IMR-90 (cell line): ENCODE results near the gene FLT1. TPM values are rescaled to one million over a fixed set of nuclear protein-coding genes. Genes with fewer than 3 reads are reported as not detected.

ENCODE experiments used
- ATAC-seq: fragments of 200-7000 bp; cut with Tn5 transposase; 2 replicates; pipeline ENCODE4 v1.9.1; 2020; ENCODE audit warnings: low read depth, mild to moderate bottlenecking, moderate library complexity
- BruUV-seq: library from RNA; stranded (reverse); fragments of 400-500 nt; replicated peaks from 2 replicates; lab custom pipeline; 2021; lab: Mats Ljungman, UMichigan
- CTCF ChIA-PET: fragments of 300-600 bp; formaldehyde crosslinking; extraction: SDS; loops from one replicate; lab custom pipeline; 2021; ENCODE audit warnings: antibody characterized with exemption; lab: Yijun Ruan, JAX
- POLR2A ChIA-PET: fragments of 300-600 bp; sonication (Branson Sonifier 250); formaldehyde crosslinking; loops from one replicate; lab custom pipeline; 2022; ENCODE audit warnings: antibody characterized with exemption; ENCODE audit not compliant: unreplicated experiment; lab: Charles Lee
- DNase-seq: peaks from one replicate; pipeline ENCODE4 v3.0.0; 2013
- H2AFZ ChIP-seq: replicated peaks from 2 replicates; pipeline ENCODE3; 2013; ENCODE audit warnings: low read length, mild to moderate bottlenecking; ENCODE audit not compliant: poor library complexity
- H2AK5ac ChIP-seq: 2 replicates; pipeline ENCODE4 v1.6.1; 2013; ENCODE audit warnings: low read depth, low read length, inconsistent platforms
- H2AK9ac ChIP-seq: replicated peaks from 2 replicates; pipeline ENCODE3; 2013; ENCODE audit warnings: mild to moderate bottlenecking, low read depth, low read length, moderate library complexity; ENCODE audit not compliant: poor library complexity
- H2BK120ac ChIP-seq: 2 replicates; pipeline ENCODE4 v1.6.1; 2013; ENCODE audit warnings: low read depth, low read length, inconsistent platforms
- H2BK15ac ChIP-seq: 3 replicates; pipeline ENCODE4 v1.6.1; 2013; ENCODE audit warnings: low read depth, low read length, inconsistent platforms
- H2BK20ac ChIP-seq: 2 replicates; pipeline ENCODE4 v1.6.1; 2013; ENCODE audit warnings: low read depth, mild to moderate bottlenecking, inconsistent platforms, low read length, moderate library complexity
- H2BK5ac ChIP-seq: 2 replicates; pipeline ENCODE4 v1.6.1; 2013; ENCODE audit warnings: mild to moderate bottlenecking, low read depth, low read length, inconsistent platforms; ENCODE audit not compliant: poor library complexity, severe bottlenecking
- H3K14ac ChIP-seq: replicated peaks from 2 replicates; pipeline ENCODE4 v1.6.1; 2013; ENCODE audit warnings: low read depth, low read length, inconsistent platforms
- H3K18ac ChIP-seq: 2 replicates; pipeline ENCODE4 v1.6.1; 2013; ENCODE audit warnings: low read depth, low read length, control low read depth
- H3K23ac ChIP-seq: 2 replicates; pipeline ENCODE4 v1.6.1; 2013; ENCODE audit warnings: low read depth, low read length, inconsistent platforms
- H3K27ac ChIP-seq: 2 replicates; pipeline ENCODE4 v1.5.1; 2013; ENCODE audit warnings: mild to moderate bottlenecking, control low read depth, low read length; ENCODE audit not compliant: insufficient read depth
- H3K27me3 ChIP-seq: 2 replicates; pipeline ENCODE4 v1.6.1; 2013; ENCODE audit warnings: low read length; ENCODE audit not compliant: control insufficient read depth, insufficient read depth
- H3K36me3 ChIP-seq: 2 replicates; pipeline ENCODE4 v1.6.1; 2013; ENCODE audit warnings: low read length, mixed read lengths; ENCODE audit not compliant: control insufficient read depth, insufficient read depth
- H3K4ac ChIP-seq: 2 replicates; pipeline ENCODE4 v1.6.1; 2013; ENCODE audit warnings: low read depth, low read length, inconsistent platforms
- H3K4me1 ChIP-seq: 2 replicates; pipeline ENCODE4 v1.6.1; 2013; ENCODE audit warnings: low read length, mixed read lengths; ENCODE audit not compliant: control insufficient read depth, insufficient read depth
- H3K4me2 ChIP-seq: 2 replicates; pipeline ENCODE4 v1.6.1; 2013; ENCODE audit warnings: low read depth, mild to moderate bottlenecking, control low read depth, low read length, moderate library complexity
- H3K4me3 ChIP-seq: 2 replicates; pipeline ENCODE4 v1.5.1; 2013; ENCODE audit warnings: low read depth, mild to moderate bottlenecking, control low read depth, low read length, moderate library complexity; ENCODE audit not compliant: insufficient read depth
- H3K56ac ChIP-seq: 2 replicates; pipeline ENCODE4 v1.6.1; 2013; ENCODE audit warnings: low read length, inconsistent platforms; ENCODE audit not compliant: insufficient read depth; ENCODE audit errors: extremely low read depth
- H3K79me1 ChIP-seq, 2 experiments: 2 replicates each; pipeline ENCODE4 v1.6.1; 2013; ENCODE audit warnings: low read length in 2 of 2, inconsistent platforms in 1 of 2, low read depth in 1 of 2
- H3K9ac ChIP-seq: 2 replicates; pipeline ENCODE4 v1.6.1; 2013; ENCODE audit warnings: low read depth, low read length, control low read depth
- H3K9me1 ChIP-seq: 2 replicates; pipeline ENCODE4 v1.6.1; 2013; ENCODE audit warnings: low read length, inconsistent platforms; ENCODE audit not compliant: insufficient read depth
- H3K9me3 ChIP-seq: 2 replicates; pipeline ENCODE4 v1.6.1; 2013; ENCODE audit warnings: low read length; ENCODE audit not compliant: control insufficient read depth, insufficient read depth
- H4K20me1 ChIP-seq: 2 replicates; pipeline ENCODE4 v1.6.1; 2013; ENCODE audit warnings: low read length, inconsistent platforms; ENCODE audit not compliant: insufficient read depth
- H4K5ac ChIP-seq: 2 replicates; pipeline ENCODE4 v1.6.1; 2013; ENCODE audit warnings: mild to moderate bottlenecking, low read depth, low read length, control low read depth
- H4K8ac ChIP-seq, 2 experiments: 2 replicates each; pipeline ENCODE4 v1.6.1; 2013; ENCODE audit warnings: low read depth in 2 of 2, low read length in 2 of 2, control low read depth in 1 of 2, inconsistent platforms in 1 of 2
- H4K91ac ChIP-seq: 2 replicates; pipeline ENCODE4 v1.6.1; 2013; ENCODE audit warnings: low read depth, low read length, inconsistent platforms; ENCODE audit not compliant: insufficient read depth
- RAD21 ChIP-seq: IDR thresholded peaks from 2 replicates; pipeline ENCODE4 v1.6.1; 2012; ENCODE audit warnings: low read length, improper control_type of control experiment
- RCOR1 ChIP-seq: IDR thresholded peaks from 2 replicates; pipeline ENCODE4 v1.6.1; 2012; ENCODE audit warnings: mild to moderate bottlenecking, low read length, improper control_type of control experiment; ENCODE audit not compliant: insufficient replicate concordance
- SMC3 ChIP-seq: fragments of 150-350 bp; IDR thresholded peaks from 2 replicates; pipeline ENCODE4 v1.6.1; 2016; ENCODE audit warnings: low read depth, mild to moderate bottlenecking, antibody characterized with exemption, low read length, moderate library complexity
- WGBS, 2 experiments: methylation state at CpG; one replicate each; pipeline versions ENCODE4 v1.1.5 to v1.1.7; 2013; ENCODE audit warnings: missing lambda C conversion rate in 2 of 2; ENCODE audit not compliant: insufficient read length in 1 of 2; ENCODE audit errors: extremely low coverage in 2 of 2; 5-methylcytosine and 5-hydroxymethylcytosine counted together
- dilution Hi-C: fragments of 300-500 bp; cut with HindIII; formaldehyde crosslinking; loops from one replicate; pipeline ENCODE4 v1.14.3; 2018; ENCODE audit warnings: low sequenced_read_pairs; ENCODE audit not compliant: unreplicated experiment
- in situ Hi-C: fragments of 300-500 bp; cut with MboI; formaldehyde crosslinking; loops from 3 replicates; pipeline ENCODE4 v1.14.3; 2019; ENCODE audit warnings: low sequenced_read_pairs, inconsistent platforms, mixed read lengths
- intact Hi-C: fragments of 100-400 bp; cut with micrococcal nuclease; formaldehyde crosslinking; loops from 2 replicates; pipeline ENCODE4 v1.10.0; 2022
- polyA plus RNA-seq, 3 experiments: library from polyadenylated mRNA; depleted of rRNA; stranded (reverse); fragments of >200 nt; gene quantifications; 2 replicates each; pipeline ENCODE4 v1.2.3, GENCODE V29; 2012; ENCODE audit warnings: low replicate concordance in 1 of 3
- total RNA-seq: library from RNA; depleted of rRNA; stranded (reverse); fragments of >200 nt; gene quantifications from 2 replicates; pipeline ENCODE4 v1.2.3, GENCODE V29; 2012
- TF ChIP-seq, protein P1 (sequence below): conservative IDR thresholded peaks from 2 replicates; pipeline ENCODE4 v1.5.1; 2012; ENCODE audit warnings: mild to moderate bottlenecking, low read depth, low read length, improper control_type of control experiment

FLT1 gene
- total and polyA plus RNA-seq, 2 of the 4 experiments (the other 2 are of a cell fraction) = 4.5 to 10.4 TPM

DNA sequence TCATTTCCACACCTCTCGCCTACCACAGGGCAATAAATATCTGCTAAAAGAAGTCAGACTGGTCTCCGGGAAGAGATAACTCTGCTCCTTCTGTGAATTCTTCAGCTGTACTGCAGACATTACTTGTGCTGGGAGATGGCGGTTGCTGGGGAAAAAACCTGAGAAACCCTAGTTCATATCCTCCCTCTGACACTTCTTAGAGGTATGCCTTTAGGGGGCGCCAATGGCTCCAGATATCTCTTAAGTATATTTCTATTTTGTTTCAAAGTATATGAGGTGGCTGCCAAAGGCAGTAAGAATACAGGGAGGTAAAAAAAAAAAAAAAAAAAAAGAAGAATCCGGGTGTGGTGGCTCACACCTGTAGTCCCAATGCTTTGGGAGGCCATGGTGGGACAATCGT lies 181.3 kb downstream of the FLT1 start:
- H4K8ac ChIP-seq = no peak overlapping the region
- intact Hi-C loops (no loop called here), dilution Hi-C loops (no loop called here), in situ Hi-C loops (no loop called here)
- no peak overlapping the region for H3K14ac ChIP-seq
- no peak overlapping the region for H2BK5ac ChIP-seq
- H2BK20ac ChIP-seq = no peak overlapping the region
- no peak overlapping the region for H3K23ac ChIP-seq
- H2AK5ac ChIP-seq = no peak overlapping the region
- TF ChIP-seq SMC3 = peak; percentile 36
- TF ChIP-seq, protein P1, sequence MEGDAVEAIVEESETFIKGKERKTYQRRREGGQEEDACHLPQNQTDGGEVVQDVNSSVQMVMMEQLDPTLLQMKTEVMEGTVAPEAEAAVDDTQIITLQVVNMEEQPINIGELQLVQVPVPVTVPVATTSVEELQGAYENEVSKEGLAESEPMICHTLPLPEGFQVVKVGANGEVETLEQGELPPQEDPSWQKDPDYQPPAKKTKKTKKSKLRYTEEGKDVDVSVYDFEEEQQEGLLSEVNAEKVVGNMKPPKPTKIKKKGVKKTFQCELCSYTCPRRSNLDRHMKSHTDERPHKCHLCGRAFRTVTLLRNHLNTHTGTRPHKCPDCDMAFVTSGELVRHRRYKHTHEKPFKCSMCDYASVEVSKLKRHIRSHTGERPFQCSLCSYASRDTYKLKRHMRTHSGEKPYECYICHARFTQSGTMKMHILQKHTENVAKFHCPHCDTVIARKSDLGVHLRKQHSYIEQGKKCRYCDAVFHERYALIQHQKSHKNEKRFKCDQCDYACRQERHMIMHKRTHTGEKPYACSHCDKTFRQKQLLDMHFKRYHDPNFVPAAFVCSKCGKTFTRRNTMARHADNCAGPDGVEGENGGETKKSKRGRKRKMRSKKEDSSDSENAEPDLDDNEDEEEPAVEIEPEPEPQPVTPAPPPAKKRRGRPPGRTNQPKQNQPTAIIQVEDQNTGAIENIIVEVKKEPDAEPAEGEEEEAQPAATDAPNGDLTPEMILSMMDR = peak; percentile 51
- peak; percentile 53 for TF ChIP-seq RAD21
- no peak for TF ChIP-seq RCOR1
- no peak overlapping the region for H2AFZ ChIP-seq
- DNase-seq (peak; percentile 57), ATAC-seq (peak; percentile 75)
- H3K4me2 ChIP-seq = no peak overlapping the region
- no peak overlapping the region for H3K9ac ChIP-seq
- no peak overlapping the region for H3K4me3 ChIP-seq
- no peak overlapping the region for H2BK15ac ChIP-seq
- no peak overlapping the region for H3K56ac ChIP-seq
- H4K5ac ChIP-seq = no peak overlapping the region
- no peaks in the 10 kb centered on the region for H3K4me1 ChIP-seq
- H3K79me1 ChIP-seq = no peaks in the 10 kb centered on the region
- no peak overlapping the region for H3K27ac ChIP-seq
- no peaks in the 10 kb centered on the region for H3K36me3 ChIP-seq
- H3K9me1 ChIP-seq = no peaks in the 10 kb centered on the region
- CTCF ChIA-PET = interaction anchor here (1.0 kb wide), 1 partner anchor 10 kb away, joined by 5 read pairs; no protein-coding TSS in a partner anchor
- H4K91ac ChIP-seq = no peak overlapping the region
- no peak overlapping the region for H2AK9ac ChIP-seq
- peaks cover 3% of the 10 kb centered on the region; the same call in 1 of the 2 replicates for H3K27me3 ChIP-seq
- H4K20me1 ChIP-seq = no peaks in the 10 kb centered on the region
- no TSS peak for BruUV-seq
- H3K9me3 ChIP-seq = no peaks in the 10 kb centered on the region
- H2BK120ac ChIP-seq = no peak overlapping the region
- no peak overlapping the region for H3K4ac ChIP-seq
- WGBS, 2 experiments = no CpG with 5 or more reads among the region's 6 CpGs
- H3K18ac ChIP-seq = no peak overlapping the region
- POLR2A ChIA-PET = no interaction called here
